NCI-H226 (cell line): ENCODE results near the gene TMCC3.
"Not testable (repeated sequence)": the region's sequence is repeated elsewhere in the genome, so short reads cannot be mapped to it uniquely, and the experiment has no call there.

Source experiments
- DNase-seq: peaks from one replicate; pipeline ENCODE4 v3.0.0-alpha.2; 2015

Gene TMCC3

DNA sequence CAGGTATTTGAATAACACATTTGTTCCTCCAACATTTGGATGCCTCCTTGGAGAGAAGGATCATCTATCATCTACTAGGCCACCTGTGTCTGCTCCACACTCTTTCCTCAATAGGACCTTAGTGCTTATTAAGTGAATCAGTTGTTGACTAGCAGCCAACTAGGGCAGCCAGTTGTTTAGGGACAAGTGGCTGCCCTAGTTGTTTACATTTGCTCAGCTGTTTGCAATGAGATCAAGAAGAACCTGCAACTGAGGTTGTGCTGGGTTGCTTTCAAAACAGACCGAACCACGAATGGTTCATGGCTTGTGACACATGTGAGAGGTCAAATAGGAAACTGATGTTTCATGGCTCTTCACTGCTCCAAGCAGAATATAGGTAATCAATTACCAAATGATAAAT is 53.8 kb downstream of the TMCC3 start:
- DNase-seq, result no peak

DNA sequence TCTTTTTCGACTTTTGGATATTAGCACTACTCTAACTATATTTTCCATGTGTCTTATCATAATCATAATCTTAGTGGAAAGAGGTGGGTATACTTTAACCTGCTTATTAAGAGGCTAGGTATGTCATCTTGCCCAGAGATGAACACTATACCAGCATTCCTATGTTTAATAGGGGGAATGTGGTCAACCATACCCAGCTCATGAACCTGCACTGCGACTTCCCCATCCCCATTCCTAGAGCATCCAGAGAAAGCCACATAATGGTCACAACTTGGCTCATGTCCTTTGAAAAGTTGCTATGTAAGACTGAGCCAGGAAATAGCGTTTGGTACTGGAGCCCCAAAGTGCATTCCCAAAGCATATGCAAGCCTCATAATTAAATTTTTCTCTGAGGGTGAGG is 55.2 kb downstream of the TMCC3 start:
- no peak for DNase-seq

DNA sequence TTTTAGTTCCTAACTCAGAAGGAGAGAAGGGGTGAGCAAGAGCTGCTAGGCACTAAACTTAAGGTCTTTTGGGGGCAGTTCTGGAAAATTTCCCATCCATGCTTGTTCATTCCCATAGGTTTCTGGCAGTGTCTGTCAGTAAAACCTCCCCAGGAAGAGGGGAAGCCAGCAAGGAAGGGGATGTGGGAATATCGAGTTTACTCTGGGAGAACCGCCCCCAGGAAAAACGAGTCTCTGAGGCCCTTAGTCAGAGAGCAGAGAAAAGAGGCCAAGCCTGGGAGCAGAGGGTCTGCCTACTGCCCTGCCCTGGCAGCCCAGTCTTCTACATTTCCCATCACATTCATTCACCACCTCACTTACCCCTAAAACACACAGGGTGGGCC is 55.9 kb downstream of the TMCC3 start:
- no peak for DNase-seq

DNA sequence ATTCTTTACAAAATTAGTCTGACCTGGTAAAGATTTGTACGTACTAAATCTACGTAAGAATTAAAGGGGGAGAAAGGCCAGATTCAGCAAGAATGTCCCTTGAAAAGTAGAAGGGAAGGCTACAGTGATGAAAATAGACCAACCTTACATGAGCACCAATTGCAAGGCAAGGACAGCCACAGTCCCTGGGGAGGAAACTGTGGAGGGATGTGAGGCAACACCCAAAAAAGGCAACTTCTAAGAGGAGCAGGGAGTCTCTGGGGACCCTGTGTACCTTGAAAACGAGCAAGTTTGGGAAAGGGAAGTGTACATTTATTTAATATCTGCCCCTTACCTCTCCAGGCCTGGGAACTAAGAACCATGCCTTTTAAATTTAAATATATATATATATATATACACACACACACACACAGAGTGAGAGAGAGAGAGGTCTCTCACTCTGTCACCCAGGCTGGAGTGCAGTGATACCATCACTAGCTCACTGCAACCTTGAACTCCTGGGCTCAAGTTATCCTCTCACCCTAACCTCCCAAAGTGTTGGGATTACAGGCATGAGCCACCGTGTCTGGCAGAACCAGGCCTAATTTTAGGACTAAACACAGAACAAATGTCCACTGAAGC is 56.4 kb downstream of the TMCC3 start:
- no peak for DNase-seq

DNA sequence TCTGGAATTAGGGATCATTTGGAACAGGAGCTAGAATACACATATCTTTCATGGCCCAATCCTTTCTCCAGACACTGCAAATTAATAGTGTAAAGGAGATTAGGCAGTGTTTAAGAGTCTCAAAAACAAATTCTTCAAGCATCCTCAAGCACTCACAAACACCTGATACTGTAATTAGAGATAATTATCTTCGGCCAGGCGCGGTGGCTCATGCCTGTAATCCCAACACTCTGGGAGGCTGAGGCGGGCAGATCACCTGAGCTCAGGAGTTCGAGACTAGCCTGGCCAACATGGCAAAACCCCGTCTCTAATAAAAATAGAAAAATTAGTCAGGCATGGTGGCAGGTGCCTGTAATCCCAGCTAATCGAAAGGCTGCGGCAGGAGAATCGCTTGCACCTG is 57.6 kb downstream of the TMCC3 start:
- DNase-seq, result not testable (repeated sequence)

DNA sequence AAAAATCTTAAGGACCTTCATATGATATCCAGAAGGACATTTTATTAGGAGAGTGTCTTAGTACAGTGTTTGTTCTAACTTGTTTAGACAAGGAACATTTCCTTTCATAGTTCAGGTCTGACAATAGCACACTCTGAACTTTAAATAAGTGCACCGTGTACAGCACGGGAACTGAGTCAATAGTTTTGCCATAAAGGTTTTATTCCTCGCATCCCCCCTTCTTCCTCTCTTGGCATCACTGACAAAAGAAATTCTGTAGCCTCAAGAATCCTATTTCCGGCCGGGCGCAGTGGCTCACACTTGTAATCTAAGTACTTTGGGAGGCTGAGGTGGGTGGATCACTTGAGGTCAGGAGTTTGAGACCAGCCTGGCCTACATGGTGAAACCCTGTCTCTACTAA is 58.3 kb downstream of the TMCC3 start:
- DNase-seq, result no peak

DNA sequence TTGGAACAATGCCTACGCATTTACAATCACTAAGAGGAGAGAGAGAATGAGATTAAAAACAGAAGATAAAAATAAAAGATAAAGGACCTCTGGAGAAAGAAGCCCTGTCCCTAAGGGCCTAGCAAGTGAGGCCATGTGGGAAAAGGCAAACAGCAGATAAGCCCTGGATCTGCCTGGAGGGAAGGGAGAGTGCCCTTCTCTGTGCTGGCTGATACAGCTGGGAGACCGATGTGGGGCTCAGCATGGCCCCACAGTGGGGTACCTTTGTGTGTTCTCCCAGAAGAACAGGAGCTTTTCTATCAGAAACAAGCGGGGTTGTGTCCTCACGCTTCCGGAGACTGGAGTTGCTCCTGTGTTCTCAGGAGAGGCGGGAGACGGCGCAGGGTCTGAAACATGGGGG is 59.9 kb downstream of the TMCC3 start:
- no peak for DNase-seq

DNA sequence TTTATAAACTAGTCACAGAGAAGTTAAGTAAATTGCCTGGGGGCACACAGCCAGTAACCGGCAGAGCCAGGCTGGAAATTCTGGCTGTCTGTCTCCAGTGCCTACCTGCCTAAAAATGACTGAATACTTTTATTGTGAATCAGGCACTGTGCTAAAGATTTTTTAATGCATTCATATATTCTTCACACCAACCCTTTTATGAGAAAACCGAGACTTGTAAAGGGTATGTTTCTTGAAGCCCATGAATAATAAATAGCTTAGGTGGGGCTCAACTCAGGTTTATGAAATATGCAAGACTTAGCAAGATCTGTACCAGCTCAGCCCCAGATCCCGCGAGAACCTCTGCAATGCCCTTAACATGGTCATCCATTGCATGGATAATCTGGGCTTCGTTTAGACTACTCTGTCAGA is 60.8 kb downstream of the TMCC3 start:
- peak; percentile 7 for DNase-seq

DNA sequence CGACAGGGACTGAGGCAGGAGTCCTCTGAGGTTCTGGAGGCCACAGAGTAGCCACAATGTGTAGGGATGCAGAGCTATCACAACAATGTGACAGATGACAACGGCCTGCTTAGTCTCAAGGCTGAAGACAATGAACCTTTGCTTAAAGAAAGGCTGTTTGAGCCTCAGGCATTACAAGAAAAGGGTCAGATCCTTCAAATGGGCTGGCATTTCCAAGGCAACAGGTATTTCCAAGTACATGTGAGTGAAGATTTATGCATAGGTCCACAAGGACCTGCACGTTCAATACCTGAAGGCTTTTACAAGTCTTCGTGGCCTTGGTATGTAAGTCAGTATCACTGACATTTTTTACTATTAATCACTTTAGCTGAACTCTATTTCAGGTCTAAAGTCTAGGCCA is 62.0 kb downstream of the TMCC3 start:
- no peak for DNase-seq

DNA sequence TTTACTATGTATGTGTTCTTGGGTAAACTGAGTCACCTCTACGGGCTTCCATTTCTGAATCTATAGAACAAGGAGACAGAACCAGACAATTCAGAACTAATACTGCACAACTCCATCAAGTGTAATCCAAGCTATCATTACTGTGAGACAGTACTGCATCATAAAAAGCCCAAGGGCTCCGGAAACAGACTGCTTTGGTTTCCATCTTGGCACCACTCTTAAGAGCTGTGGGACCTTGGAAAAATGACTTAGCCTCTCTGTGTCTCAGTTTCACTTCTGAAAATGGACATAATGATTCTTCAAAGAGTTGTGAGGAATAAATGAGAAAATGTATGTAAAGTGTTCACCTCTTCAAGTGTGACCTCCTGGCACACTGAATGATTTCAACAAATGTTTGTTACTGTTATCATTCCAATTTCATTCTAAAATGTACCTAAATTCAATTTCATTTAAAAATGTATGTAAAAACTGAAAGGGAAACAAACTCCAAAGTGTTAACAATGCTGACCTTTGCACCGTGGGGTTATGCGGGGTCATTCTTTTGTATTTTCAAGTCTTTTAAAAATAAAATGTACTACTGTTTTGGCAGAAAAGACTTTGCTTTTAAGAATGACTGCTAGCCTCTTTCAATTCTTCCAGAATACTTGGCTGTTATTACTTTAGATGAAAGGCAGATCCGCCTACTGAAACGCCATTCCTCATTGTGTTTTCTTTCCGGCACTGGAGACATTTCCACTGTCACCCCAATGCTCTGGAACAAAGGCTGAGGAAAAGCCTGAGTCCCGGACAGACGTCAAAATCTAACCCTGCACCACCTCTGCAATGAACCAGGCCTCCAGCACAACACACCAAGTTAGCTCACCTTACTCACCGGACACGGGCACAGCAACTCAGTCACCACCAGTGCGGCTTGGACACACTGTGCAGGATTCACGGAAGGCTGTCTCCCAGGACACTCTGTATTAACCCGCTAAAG is 62.8 kb downstream of the TMCC3 start:
- no peak for DNase-seq

DNA sequence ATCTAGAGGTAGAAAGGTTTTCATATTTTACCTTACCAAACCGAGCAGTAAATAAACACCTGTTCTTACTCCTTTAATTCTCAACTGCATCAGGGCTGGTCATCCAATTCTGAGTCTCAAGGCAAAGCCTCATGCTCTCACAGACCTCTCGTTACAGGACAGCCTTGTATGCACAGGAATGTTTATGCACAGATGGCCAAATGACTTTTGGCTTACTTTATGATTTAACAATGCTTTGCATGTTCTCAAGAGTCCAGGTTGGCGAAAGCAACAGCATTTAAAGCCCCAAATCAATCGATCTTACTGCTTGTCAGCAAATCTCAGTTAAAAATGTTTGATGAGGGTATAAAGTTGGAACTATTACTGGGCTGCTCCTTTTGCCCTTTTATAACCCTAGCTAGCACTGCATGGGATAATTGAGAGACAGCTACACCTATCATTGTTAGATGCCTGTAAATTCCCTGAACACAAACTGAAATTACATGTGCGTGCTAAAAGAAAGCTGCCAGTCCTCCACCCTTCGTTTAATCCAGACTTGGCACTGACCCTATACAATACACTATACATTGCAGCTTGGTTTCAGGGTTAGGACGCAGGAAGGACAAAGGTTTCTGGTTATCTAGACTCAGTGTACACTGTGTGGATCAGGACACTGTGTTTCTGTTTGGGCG is 63.6 kb downstream of the TMCC3 start:
- no peak for DNase-seq

DNA sequence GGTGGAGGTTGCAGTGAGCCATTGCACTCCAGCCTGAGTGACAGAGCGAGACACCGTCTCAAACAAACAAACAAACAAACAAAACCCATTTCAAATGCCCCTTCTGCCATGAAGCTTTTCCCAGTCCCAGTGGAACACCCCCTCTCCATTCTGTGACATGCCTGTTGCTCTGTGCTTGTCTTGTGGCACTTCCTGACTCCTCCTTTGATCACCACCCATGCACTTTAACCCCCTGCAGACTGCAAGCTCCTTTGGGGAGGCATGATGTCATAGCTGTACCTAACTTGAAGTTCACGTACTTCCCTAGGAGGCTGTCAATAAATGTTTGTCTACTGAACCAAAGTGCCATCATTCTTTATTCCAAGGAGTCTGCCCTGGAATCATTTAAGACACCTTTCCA is 64.7 kb downstream of the TMCC3 start:
- DNase-seq, result no peak

DNA sequence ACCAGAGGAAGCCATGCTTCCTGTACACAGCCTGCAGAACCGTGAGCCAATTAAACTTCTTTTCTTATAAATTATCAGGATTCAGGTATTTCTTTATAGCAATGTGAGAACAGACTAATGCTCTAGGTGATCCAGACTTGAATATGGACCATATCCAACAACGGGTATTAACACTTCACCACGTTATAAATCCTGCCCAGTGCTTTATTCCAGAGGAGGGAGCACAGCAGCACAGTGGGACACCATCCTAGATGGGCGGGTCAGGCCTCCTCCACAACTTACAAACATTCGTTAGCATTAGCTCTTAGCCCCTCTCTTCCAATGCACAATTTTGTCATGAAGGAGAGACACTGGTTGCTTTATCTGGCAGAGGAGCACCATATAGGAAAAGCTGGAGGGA is 66.0 kb downstream of the TMCC3 start:
- DNase-seq, result no peak

DNA sequence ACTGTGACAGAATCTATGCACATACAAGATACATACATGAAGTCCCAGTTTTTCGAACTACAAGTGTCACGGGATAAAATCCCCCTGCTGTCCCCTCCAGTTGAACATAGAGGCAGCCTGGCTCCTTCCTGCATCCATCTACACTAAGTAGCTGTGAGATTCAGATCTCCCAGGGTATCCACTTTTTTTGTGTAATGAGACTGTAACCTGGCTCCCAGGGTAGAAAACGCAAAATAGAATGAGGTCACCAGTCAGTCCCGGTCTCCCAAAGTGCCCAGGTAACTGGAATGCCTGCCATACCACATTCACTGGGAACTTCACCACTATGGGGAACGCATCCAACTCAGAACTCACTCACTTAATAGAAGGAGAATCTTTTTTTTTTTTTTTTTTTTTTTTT is 67.8 kb downstream of the TMCC3 start:
- DNase-seq, result no peak

DNA sequence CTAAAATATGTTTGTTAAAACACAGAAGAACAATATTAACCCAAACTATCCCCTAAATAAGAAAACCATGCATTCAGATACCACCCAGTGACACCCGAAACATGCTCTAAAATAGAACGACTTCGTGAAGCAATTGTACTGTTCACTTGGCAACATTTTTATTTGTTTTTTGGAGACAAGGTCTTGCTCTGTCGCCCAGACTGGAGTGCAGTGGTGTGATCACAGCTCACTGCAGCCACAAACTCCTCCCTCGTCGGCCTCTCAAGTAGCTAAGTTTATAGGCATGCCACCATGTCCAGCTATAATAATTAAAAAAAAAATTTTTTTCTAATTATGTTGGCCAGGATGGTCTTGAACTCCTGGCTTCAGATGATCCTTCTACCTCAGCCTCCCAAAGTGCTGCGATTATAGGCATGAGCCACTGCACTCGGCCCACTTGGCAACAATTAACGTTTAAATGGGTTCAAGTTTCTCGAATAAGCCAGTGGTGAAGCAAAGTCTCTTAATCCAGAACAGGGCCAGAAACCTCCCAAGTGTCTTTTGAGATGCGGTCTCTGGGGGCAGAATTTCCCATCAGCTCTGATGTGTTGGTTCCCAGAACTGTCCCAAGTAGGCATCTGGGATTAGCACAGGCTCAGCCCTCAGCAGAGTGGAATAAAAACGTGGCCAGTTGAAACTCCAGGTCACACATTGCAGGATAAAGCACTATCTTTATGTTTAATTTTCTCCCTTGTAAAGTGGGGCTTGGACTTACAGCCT is 74.5 kb downstream of the TMCC3 start:
- DNase-seq, result no peak

DNA sequence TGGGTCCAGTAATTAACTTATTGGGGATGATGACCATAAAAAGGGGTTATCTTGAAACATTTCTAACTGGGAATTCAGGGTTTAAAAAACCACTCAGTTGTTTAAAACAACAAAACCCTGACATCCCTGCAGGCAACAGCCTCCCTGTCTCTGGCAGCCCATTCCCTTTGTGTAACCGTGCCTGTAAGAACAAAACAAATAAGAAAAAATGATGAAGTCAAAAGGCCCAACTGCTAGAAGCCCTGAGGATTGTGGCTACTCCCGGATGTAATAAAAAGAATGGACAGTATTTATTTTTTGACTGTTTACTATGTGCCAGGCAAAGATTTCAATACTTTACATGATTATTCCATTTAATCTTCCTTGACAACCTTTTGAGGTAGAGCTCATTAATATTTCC is 75.3 kb downstream of the TMCC3 start:
- no peak for DNase-seq

DNA sequence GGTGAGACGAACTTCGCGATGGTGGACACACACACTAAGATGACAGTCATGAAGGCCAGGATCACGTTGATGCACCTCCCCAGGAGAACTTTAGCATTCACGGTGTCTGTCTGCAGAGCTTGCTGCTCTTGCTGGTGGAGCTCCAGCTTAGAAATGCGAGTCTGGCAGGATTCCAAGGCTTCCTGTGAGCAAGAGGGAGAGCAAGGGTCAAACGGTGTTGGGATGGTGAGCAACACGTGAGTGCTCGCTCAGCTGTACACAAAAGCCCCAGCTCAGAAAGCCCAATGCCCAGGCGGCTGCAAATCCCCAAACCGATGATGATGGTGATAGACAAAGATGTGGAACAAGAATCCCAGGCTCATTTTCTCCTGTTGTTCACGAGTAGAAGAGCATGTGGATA is 78.8 kb downstream of the TMCC3 start:
- DNase-seq, result peak; percentile 36

DNA sequence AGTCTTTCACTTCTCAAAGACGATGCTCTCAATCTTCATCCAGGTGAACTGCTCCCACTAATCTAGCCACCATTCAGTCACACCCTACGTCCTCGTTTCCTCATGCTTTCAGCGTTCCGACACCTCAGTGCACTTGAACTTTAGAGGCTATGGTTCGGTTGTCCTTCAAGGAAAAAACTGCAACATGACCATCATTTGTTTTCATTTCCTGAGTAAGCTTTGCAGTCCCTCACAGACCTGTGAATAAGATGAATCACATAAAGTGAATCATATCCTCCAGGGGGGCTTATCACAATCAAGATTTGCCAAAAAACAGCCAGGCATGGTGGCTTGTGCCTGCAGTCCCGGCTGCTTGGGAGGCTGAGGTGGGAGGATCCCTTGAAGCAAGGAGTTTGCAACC is 80.2 kb downstream of the TMCC3 start:
- DNase-seq, result peak; percentile 77

DNA sequence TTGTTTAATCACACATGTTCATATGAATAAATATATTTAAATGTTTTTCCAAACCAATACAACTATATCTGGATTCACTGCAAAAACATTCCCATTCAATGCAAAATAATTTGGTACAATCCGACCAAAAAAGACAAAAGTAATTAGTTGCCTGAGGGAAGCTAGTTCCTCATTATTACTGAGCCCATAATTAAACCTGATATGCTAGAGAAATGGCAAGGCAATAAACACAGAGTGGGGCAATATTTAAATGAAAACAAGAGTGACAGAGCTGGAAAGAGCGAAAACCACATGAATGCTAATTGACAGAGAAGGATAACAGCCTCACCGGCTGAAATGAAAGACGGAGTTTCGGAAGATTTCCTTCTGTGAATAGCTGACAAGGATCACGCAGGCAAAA is 82.6 kb downstream of the TMCC3 start:
- DNase-seq, result no peak

DNA sequence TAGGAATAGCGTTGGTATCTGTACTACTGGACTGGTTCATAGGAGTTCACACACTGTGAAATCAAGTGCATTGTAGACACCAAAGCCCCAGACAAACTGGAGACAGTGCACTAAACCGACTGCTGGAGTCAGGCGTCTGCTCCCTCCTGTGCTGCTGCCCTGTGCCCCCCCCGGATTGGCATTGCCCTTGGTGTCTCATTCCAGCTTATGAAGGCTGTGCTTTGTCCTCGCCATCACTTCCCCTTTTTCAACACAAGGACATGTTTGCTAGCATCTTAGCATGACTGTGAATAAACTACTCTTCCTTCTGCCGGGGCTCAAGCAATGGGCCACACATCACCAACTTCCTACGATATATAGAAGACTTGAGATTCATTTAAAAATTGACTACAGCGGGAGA is 84.0 kb downstream of the TMCC3 start:
- no peak for DNase-seq

DNA sequence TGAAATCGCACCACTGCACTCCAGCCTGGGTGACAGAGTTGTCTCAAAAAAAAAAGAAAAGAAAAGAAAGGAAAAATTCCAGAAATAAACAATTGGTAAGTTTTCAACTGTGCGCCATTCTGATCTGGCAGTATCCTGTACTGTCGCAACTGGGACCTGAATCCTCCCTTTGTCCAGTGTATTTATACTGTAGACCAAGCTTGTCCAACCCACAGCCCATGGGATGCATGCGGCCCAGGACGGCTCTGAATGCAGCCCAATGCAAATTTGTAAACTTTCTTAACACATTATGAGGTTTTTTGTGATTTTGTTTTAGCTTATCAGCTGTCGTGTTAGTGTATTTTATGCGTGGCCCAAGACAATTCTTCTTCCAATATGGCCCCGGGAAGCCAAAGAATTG is 84.7 kb downstream of the TMCC3 start:
- DNase-seq, result no peak

DNA sequence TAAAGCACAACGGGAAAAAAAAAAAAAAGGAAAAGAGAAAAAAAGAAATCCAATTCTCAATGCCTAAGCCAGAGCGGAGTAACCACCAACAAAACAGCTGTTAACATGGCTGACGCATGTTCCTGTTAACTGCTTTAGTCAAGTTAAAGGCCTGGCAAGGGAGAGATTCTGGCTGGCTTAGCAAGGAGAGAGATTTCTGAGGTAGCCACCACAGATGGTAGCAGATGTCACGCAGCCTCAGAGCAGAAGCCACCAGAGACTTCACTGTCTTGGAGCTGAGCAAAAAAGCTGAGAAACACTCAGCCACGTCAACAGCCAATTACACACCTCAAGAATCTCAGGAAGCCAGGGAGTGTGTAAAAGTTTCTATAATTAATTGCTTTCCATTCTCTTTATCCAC is 87.1 kb downstream of the TMCC3 start:
- DNase-seq, result no peak

DNA sequence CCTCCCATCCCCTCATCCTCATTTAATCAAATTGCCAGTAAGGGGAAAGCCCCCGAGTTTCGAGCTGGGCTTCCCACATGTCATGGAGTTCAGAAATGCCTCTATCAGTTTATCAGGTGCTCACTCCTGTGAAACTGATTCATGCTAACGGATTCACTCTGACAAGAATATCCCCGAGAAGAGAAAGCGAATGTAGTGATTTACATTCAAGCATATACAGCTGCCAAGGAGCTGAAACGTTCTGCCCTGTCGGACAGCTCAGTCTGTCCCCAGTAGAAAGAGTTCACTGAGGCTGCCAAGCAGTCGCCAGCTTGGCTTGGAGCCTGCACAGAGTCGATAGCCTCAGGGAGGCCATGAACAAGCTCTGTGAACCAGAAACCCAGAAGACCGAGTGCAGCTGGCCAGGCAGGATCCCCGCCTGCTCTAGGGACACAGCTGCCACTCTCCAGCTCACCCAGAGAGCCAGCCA is 88.4 kb downstream of the TMCC3 start:
- DNase-seq, result no peak
